ENCODE data around the gene FTCDNL1. TPM values are rescaled to one million over a fixed set of nuclear protein-coding genes. Genes with fewer than 3 reads are reported as not detected.

FTCDNL1 gene
- total and polyA plus RNA-seq, 9 of the 15 experiments (the other 6 are each of a cell fraction or from before 2014, with no cell fraction given): 0.13 to 0.58 (median 0.32) TPM

- peak; percentile 90 for FAIRE-seq
- Histone ChIP-seq H3K9me1 (ENCODE audit: control insufficient read depth, insufficient read depth, low read length) (no peaks in the 10 kb centered on the region), H3K4me2 (ENCODE audit: insufficient read depth, low read length) (peak overlapping the region; percentile 14; the same call in 1 of the 2 replicates), H3K9me3 (replicated peaks; ENCODE audit: control insufficient read depth, insufficient read depth, low read depth, low read length) (no peaks in the 10 kb centered on the region), H3K4me3 (no peak overlapping the region), H2AFZ (ENCODE audit: low read depth, low read length) (peak overlapping the region; percentile 32; the same call in 1 of the 2 replicates), H4K20me1 (replicated peaks; ENCODE audit: control insufficient read depth, insufficient read depth, low read length) (no peaks in the 10 kb centered on the region), H3K79me2 (ENCODE audit: control insufficient read depth, insufficient read depth, low read length) (no peaks in the 10 kb centered on the region), H3K4me1 (replicated peaks in 1 of 2; ENCODE audit: control insufficient read depth in 2 of 2, insufficient read depth in 2 of 2, low read length in 2 of 2) (no peaks in the 10 kb centered on the region), H3K9ac (ENCODE audit: insufficient read depth in 1 of 2, low read depth in 2 of 2, low read length in 2 of 2) (no peak overlapping the region), H3K27ac (ENCODE audit: extremely low read depth, low read depth, low read length) (no peak overlapping the region), H3K27me3 (ENCODE audit: control insufficient read depth in 2 of 2, insufficient read depth in 2 of 2, low read length in 2 of 2) (peaks cover 5 to 8% of the 10 kb centered on the region in 2 experiments; a peak in 3 of 5 replicates), H3K36me3 (ENCODE audit: control insufficient read depth, insufficient read depth, low read length) (no peaks in the 10 kb centered on the region)
- ChIA-PET CTCF (ENCODE audit: low intra/inter-chr PET ratio) (interaction anchor here (0.6 to 1.4 kb wide), 3 partner anchors 35 to 1425 kb away, joined by 3 to 7 read pairs (median 4); no protein-coding TSS in a partner anchor), POLR2A (interaction anchor here (0.6 kb wide), 1 partner anchor 1959 kb away, joined by 3 read pairs; no protein-coding TSS in a partner anchor)
- 31% methylated on average over 9 of the region's 15 CpGs for WGBS (ENCODE audit: insufficient coverage, low coverage, missing lambda C conversion rate)
- BruUV-seq (replicated peaks): no TSS peak
- ATAC-seq: peak; percentile 81
- peak; percentile 47 to 59 (median 58) for DNase-seq (ENCODE audit: extremely low read depth in 1 of 4, low spot score in 3 of 4)
- intact Hi-C loops (cut with micrococcal nuclease): loop anchor here (1.0 to 10.0 kb wide), 4 partner anchors 35 to 1425 kb away; no protein-coding TSS in a partner anchor
- in situ Hi-C loops (cut with MboI): loop anchor here (25.0 kb wide), 1 partner anchor 1427 kb away; no protein-coding TSS in a partner anchor
- TF ChIP-seq CCAR2 (IDR thresholded peaks at IDR 0.05; ENCODE audit: low read depth, low read length) (no peak), CTCF (IDR thresholded peaks at IDR 0.05 in 2 of 3, conservative IDR thresholded peaks at IDR 0.05 in 1 of 3; ENCODE audit: insufficient read depth in 2 of 3, low read depth in 1 of 3, low read length in 3 of 3) (peak; percentile 56 to 77 (median 73)), RAD21 (CRISPR knock-in tag; conservative IDR thresholded peaks at IDR 0.05 in 1 of 2, IDR thresholded peaks at IDR 0.05 in 1 of 2) (peak; percentile 67 to 71), CHD7 (IDR thresholded peaks at IDR 0.05; ENCODE audit: low read depth, low read length) (no peak), MECOM (CRISPR knock-in tag; IDR thresholded peaks at IDR 0.05) (no peak), ZNF143 (CRISPR knock-in tag; IDR thresholded peaks at IDR 0.05) (no peak), MTA3 (IDR thresholded peaks at IDR 0.05; ENCODE audit: borderline replicate concordance) (no peak)
Observed at GRCh38 chr2:199739413-199740110, 111.4 kb downstream of the FTCDNL1 start.

Measured in K562 (cell line).